Astrocyte (in vitro differentiated cells and primary cell): Measurements from ENCODE around the gene SDK1.

ENCODE experiments used
- EZH2 ChIP-seq: IDR thresholded peaks from 2 replicates; pipeline ENCODE4 v1.6.1; 2012; ENCODE audit warnings: mild to moderate bottlenecking, low read length, inconsistent platforms; ENCODE audit not compliant: insufficient read depth
- TF ChIP-seq, protein P1 (sequence below): IDR thresholded peaks from 2 replicates; pipeline ENCODE4 v1.5.1; 2011; ENCODE audit warnings: low read depth, mild to moderate bottlenecking, inconsistent platforms, low read length, moderate library complexity; ENCODE audit not compliant: insufficient read depth

GRCh38 chr7:3270362-3270761 lies 30.7 kb upstream of the SDK1 start:
- TF ChIP-seq, protein P1, sequence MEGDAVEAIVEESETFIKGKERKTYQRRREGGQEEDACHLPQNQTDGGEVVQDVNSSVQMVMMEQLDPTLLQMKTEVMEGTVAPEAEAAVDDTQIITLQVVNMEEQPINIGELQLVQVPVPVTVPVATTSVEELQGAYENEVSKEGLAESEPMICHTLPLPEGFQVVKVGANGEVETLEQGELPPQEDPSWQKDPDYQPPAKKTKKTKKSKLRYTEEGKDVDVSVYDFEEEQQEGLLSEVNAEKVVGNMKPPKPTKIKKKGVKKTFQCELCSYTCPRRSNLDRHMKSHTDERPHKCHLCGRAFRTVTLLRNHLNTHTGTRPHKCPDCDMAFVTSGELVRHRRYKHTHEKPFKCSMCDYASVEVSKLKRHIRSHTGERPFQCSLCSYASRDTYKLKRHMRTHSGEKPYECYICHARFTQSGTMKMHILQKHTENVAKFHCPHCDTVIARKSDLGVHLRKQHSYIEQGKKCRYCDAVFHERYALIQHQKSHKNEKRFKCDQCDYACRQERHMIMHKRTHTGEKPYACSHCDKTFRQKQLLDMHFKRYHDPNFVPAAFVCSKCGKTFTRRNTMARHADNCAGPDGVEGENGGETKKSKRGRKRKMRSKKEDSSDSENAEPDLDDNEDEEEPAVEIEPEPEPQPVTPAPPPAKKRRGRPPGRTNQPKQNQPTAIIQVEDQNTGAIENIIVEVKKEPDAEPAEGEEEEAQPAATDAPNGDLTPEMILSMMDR = no peak
- no peak for TF ChIP-seq EZH2
